Osteoblast (primary cell): Measurements from ENCODE around the gene PDE1C. TPM values are rescaled to one million over a fixed set of nuclear protein-coding genes. Genes with fewer than 3 reads are reported as not detected.

Experiments
- DNase-seq: peaks from one replicate; pipeline ENCODE4 v3.0.0; 2011; ENCODE audit warnings: low spot score, mixed read lengths; ENCODE audit not compliant: insufficient read length; ENCODE audit errors: missing footprints
- H2AFZ ChIP-seq: 2 replicates; pipeline ENCODE4 v1.6.0; 2011; ENCODE audit warnings: mild to moderate bottlenecking, low read length
- H3K27ac ChIP-seq: 2 replicates; pipeline ENCODE4 v1.5.1; 2011; ENCODE audit warnings: mild to moderate bottlenecking, low read depth, low read length, moderate library complexity
- H3K27me3 ChIP-seq: 2 replicates; pipeline ENCODE4 v1.6.0; 2012; ENCODE audit warnings: mild to moderate bottlenecking, control low read depth, inconsistent platforms, low read length, moderate library complexity; ENCODE audit not compliant: insufficient read depth
- H3K36me3 ChIP-seq: 2 replicates; pipeline ENCODE4 v1.5.1; 2011; ENCODE audit warnings: mild to moderate bottlenecking, low read length, control low read depth, moderate library complexity; ENCODE audit not compliant: insufficient read depth
- H3K4me1 ChIP-seq: 2 replicates; pipeline ENCODE4 v1.5.1; 2011; ENCODE audit warnings: mild to moderate bottlenecking, low read length, control low read depth, moderate library complexity; ENCODE audit not compliant: insufficient read depth
- H3K4me2 ChIP-seq: 2 replicates; pipeline ENCODE4 v1.6.0; 2011; ENCODE audit warnings: mild to moderate bottlenecking, low read length; ENCODE audit not compliant: insufficient read depth
- H3K4me3 ChIP-seq: fragments of 200-600 bp; sonication (generic); 3 replicates; pipeline ENCODE4 v1.5.1; 2012; ENCODE audit warnings: mild to moderate bottlenecking, low read length, inconsistent platforms; ENCODE audit not compliant: insufficient read depth
- H3K79me2 ChIP-seq: 2 replicates; pipeline ENCODE4 v1.6.0; 2012; ENCODE audit warnings: mild to moderate bottlenecking, low read length, control low read depth, inconsistent platforms; ENCODE audit not compliant: insufficient read depth
- H3K9me3 ChIP-seq: 2 replicates; pipeline ENCODE4 v1.5.1; 2011; ENCODE audit warnings: low read depth, low read length, control low read depth
- H4K20me1 ChIP-seq: 2 replicates; pipeline ENCODE4 v1.6.0; 2012; ENCODE audit warnings: mild to moderate bottlenecking, low read length, control low read depth; ENCODE audit not compliant: insufficient read depth
- CTCF ChIP-seq: IDR thresholded peaks from 2 replicates; pipeline ENCODE4 v1.5.1; 2011; ENCODE audit warnings: mild to moderate bottlenecking, low read depth, low read length, moderate library complexity; ENCODE audit errors: extremely low read depth
- total RNA-seq: library from RNA; depleted of rRNA; stranded (reverse); fragments of >200 nt; gene quantifications from 2 replicates; pipeline ENCODE4 v1.2.3, GENCODE V29; 2012

PDE1C gene
- total RNA-seq, 1 donor: 149 TPM

GRCh38 chr7:32042900-32043299, 27.3 kb downstream of the PDE1C start:
- Histone ChIP-seq H3K9me3 (no peaks in the 10 kb centered on the region), H3K27ac (peak overlapping the region; percentile 67), H3K79me2 (peaks cover 24% of the 10 kb centered on the region), H3K27me3 (no peaks in the 10 kb centered on the region), H3K4me3 (no peak overlapping the region), H3K4me2 (no peak overlapping the region), H4K20me1 (no peaks in the 10 kb centered on the region), H3K36me3 (peaks cover 15% of the 10 kb centered on the region), H2AFZ (no peak overlapping the region), H3K4me1 (peaks cover 24% of the 10 kb centered on the region)
- TF ChIP-seq CTCF: no peak
- no peak for DNase-seq

GRCh38 chr7:32039000-32039756, 31.0 kb downstream of the PDE1C start:
- DNase-seq: no peak
- TF ChIP-seq CTCF: no peak
- no peaks in the 10 kb centered on the region for H4K20me1 ChIP-seq

GRCh38 chr7:32037650-32038198, 32.5 kb downstream of the PDE1C start:
- no peaks in the 10 kb centered on the region for H4K20me1 ChIP-seq
- H3K4me3 ChIP-seq: no peak overlapping the region
- H3K36me3 ChIP-seq: peaks cover 3% of the 10 kb centered on the region
- DNase-seq: no peak
- no peak overlapping the region for H3K27ac ChIP-seq
- peaks cover 29% of the 10 kb centered on the region for H3K79me2 ChIP-seq
- H2AFZ ChIP-seq: no peak overlapping the region
- H3K4me1 ChIP-seq: peaks cover 29% of the 10 kb centered on the region
- no peaks in the 10 kb centered on the region for H3K27me3 ChIP-seq
- no peak overlapping the region for H3K4me2 ChIP-seq
- TF ChIP-seq CTCF: no peak
- H3K9me3 ChIP-seq: no peaks in the 10 kb centered on the region

More at GRCh38 chr7:32039000-32039756, 31.0 kb downstream of the PDE1C start:
- H3K4me3 ChIP-seq: no peak overlapping the region
- H3K27ac ChIP-seq: no peak overlapping the region
- H3K4me1 ChIP-seq: peaks cover 38% of the 10 kb centered on the region
- peaks cover 21% of the 10 kb centered on the region for H3K79me2 ChIP-seq
- peaks cover 3% of the 10 kb centered on the region for H3K36me3 ChIP-seq
- no peaks in the 10 kb centered on the region for H3K27me3 ChIP-seq
- no peaks in the 10 kb centered on the region for H3K9me3 ChIP-seq
- no peak overlapping the region for H2AFZ ChIP-seq
- H3K4me2 ChIP-seq: no peak overlapping the region

GRCh38 chr7:32036557-32036956, 33.6 kb downstream of the PDE1C start:
- Histone ChIP-seq H2AFZ (no peak overlapping the region), H3K9me3 (no peaks in the 10 kb centered on the region), H3K4me1 (peaks cover 27% of the 10 kb centered on the region), H4K20me1 (peaks cover 4% of the 10 kb centered on the region), H3K27me3 (no peaks in the 10 kb centered on the region), H3K27ac (no peak overlapping the region), H3K36me3 (no peaks in the 10 kb centered on the region), H3K79me2 (peaks cover 37% of the 10 kb centered on the region), H3K4me2 (no peak overlapping the region), H3K4me3 (no peak overlapping the region)
- DNase-seq: no peak
- no peak for TF ChIP-seq CTCF
